GM06990 (cell line): Measurements from ENCODE around the gene UBE2E1.

Experiments
- DNase-seq: peaks from one replicate; pipeline ENCODE4 v3.0.0-alpha.2; 2011; ENCODE audit not compliant: insufficient read length; ENCODE audit errors: extremely low read depth
- H3K27me3 ChIP-seq: replicated peaks from 2 replicates; pipeline ENCODE4 v1.6.0; 2011; ENCODE audit warnings: low read length; ENCODE audit not compliant: control insufficient read depth, insufficient read depth
- H3K36me3 ChIP-seq: 2 replicates; pipeline ENCODE4 v1.5.1; 2011; ENCODE audit warnings: low read length; ENCODE audit not compliant: control insufficient read depth, insufficient read depth
- H3K4me3 ChIP-seq: replicated peaks from 2 replicates; pipeline ENCODE4 v1.5.1; 2011; ENCODE audit warnings: low read depth, mild to moderate bottlenecking, control low read depth, low read length
- TF ChIP-seq, protein P1 (sequence below): IDR thresholded peaks from 2 replicates; pipeline ENCODE4 v1.5.1; 2011; ENCODE audit warnings: low read length, control low read depth, mild to moderate bottlenecking, inconsistent platforms; ENCODE audit not compliant: insufficient read depth, poor library complexity, severe bottlenecking

The UBE2E1 gene

DNA sequence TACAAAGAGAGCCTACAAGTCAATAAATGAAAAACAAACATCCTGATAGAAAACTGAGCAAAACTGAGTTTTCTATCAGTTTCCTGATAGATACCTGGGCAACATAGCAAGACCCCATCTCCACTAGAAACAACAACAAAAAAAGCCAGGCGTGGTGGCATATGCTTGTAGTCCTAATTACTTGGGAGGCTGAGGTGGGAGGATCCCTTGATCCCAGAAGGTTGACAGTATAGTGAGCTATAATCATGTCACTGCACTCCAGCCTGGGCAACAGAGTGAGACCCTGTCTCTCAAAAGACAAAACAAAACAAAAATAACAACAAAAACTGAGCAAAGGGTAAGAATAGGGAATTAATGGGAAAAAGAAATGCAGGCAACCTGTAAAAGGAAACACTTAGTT is 23.9 kb upstream of the UBE2E1 start:
- no peaks in the 10 kb centered on the region for H3K36me3 ChIP-seq
- no peak overlapping the region for H3K4me3 ChIP-seq
- DNase-seq = no peak
- no peaks in the 10 kb centered on the region for H3K27me3 ChIP-seq
- TF ChIP-seq, protein P1, sequence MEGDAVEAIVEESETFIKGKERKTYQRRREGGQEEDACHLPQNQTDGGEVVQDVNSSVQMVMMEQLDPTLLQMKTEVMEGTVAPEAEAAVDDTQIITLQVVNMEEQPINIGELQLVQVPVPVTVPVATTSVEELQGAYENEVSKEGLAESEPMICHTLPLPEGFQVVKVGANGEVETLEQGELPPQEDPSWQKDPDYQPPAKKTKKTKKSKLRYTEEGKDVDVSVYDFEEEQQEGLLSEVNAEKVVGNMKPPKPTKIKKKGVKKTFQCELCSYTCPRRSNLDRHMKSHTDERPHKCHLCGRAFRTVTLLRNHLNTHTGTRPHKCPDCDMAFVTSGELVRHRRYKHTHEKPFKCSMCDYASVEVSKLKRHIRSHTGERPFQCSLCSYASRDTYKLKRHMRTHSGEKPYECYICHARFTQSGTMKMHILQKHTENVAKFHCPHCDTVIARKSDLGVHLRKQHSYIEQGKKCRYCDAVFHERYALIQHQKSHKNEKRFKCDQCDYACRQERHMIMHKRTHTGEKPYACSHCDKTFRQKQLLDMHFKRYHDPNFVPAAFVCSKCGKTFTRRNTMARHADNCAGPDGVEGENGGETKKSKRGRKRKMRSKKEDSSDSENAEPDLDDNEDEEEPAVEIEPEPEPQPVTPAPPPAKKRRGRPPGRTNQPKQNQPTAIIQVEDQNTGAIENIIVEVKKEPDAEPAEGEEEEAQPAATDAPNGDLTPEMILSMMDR = no peak

GRCh38 chr3:23785097-23785645 is 20.6 kb upstream of the UBE2E1 start:
- Histone ChIP-seq H3K36me3 (no peaks in the 10 kb centered on the region), H3K4me3 (no peak overlapping the region), H3K27me3 (no peaks in the 10 kb centered on the region)
- DNase-seq = no peak
- TF ChIP-seq, protein P1 = no peak

DNA sequence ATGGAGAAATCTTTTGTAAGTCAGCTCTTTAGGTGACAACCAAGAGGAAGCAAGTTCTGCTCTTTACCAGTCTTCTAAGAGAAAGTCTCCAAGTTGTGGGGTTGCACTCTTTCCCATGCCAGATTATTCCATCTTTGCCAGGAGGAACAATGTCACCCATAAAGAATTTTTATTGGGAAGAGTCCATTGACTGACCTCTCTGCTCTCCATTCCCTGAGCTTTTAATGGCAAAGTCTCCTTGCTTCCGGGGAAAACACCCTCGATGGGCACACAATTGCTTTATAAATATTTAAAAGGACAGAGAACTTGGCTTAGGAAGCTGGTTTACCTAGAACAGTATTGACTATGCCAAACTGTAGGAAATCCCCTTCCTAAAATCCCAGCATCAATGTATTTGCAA is 19.9 kb upstream of the UBE2E1 start:
- no peak for DNase-seq
- H3K4me3 ChIP-seq = no peak overlapping the region
- H3K27me3 ChIP-seq = no peaks in the 10 kb centered on the region
- H3K36me3 ChIP-seq = no peaks in the 10 kb centered on the region
- TF ChIP-seq, protein P1 = no peak

DNA sequence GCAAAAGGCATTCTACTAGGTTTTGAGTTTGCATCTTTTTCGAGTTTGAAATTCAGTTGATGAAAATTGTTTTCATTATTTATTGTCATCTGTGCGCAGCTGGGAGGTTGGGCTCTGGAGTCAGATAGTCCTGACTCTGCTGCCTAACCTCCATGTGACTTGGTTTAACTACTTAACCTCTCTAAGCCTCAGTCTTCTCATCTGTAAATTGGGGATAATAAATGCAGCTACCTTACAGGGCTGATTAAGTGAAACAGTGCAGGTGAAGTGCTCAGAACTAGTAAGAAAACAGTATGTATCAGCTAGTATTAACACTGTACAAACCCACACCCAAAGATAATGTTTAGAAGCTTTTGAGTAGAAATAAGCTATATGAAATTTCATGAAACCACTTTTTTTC is 14.1 kb upstream of the UBE2E1 start:
- Histone ChIP-seq H3K36me3 (no peaks in the 10 kb centered on the region), H3K4me3 (no peak overlapping the region), H3K27me3 (no peaks in the 10 kb centered on the region; the same call in none of the 2 replicates)
- no peak for DNase-seq
- TF ChIP-seq, protein P1 = no peak

DNA sequence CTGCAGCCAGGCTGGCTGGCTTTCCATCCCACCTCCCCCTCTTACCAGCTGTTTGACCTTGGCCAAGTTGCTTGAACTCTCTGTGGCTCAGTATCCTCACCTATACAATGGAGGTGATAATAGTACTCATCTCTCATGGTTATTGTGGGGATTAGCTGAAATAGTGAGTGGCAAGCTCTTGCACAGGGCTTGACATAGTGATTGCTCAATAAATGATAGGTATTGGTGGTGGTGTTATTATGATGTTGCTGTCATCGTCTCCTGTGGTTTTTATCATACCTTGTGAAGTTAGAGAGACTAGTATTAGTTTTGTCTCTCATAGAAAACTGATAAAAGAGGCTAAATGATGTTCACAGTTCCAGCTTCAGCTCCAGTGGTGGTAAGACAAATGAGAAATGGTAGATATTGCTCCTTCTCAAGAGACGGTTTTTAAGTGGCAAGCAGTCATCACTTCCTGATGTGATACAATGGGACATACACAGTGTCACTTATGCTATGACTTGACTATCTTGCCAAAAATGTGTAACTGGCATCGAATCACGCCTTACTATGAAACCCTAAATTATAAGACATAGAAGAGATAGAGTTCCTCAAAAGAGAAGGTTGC is 12.1 kb upstream of the UBE2E1 start:
- no peak for DNase-seq
- H3K36me3 ChIP-seq = no peaks in the 10 kb centered on the region
- H3K27me3 ChIP-seq = no peaks in the 10 kb centered on the region; the same call in none of the 2 replicates
- no peak overlapping the region for H3K4me3 ChIP-seq
- TF ChIP-seq, protein P1 = no peak
